Osteocyte (in vitro differentiated cells): Measurements from ENCODE around the gene RAP2B. TPM values are rescaled to one million over a fixed set of nuclear protein-coding genes. Genes with fewer than 3 reads are reported as not detected.

Experiments used
- DNase-seq: peaks from one replicate; pipeline ENCODE4 v3.0.0; 2021; ENCODE audit warnings: mixed read lengths; ENCODE audit not compliant: unreplicated experiment; ENCODE audit errors: extremely low spot score
- H3K27ac Mint-ChIP-seq: one replicate; pipeline ENCODE4 v1.8.0; 2021; ENCODE audit warnings: mild to moderate bottlenecking, mixed read lengths; ENCODE audit not compliant: unreplicated experiment
- H3K27me3 Mint-ChIP-seq: one replicate; pipeline ENCODE4 v1.8.0; 2021; ENCODE audit warnings: mixed read lengths; ENCODE audit not compliant: unreplicated experiment
- H3K36me3 Mint-ChIP-seq: one replicate; pipeline ENCODE4 v1.8.0; 2021; ENCODE audit warnings: mixed read lengths; ENCODE audit not compliant: unreplicated experiment
- H3K4me1 Mint-ChIP-seq: one replicate; pipeline ENCODE4 v1.8.0; 2021; ENCODE audit warnings: mixed read lengths; ENCODE audit not compliant: unreplicated experiment
- H3K4me3 Mint-ChIP-seq: one replicate; pipeline ENCODE4 v1.8.0; 2021; ENCODE audit warnings: mild to moderate bottlenecking, moderate library complexity, mixed read lengths; ENCODE audit not compliant: unreplicated experiment
- H3K9me3 Mint-ChIP-seq: one replicate; pipeline ENCODE4 v1.8.0; 2021; ENCODE audit warnings: mixed read lengths; ENCODE audit not compliant: unreplicated experiment
- CTCF ChIP-seq: fragments of 200-600 bp; sonication (generic); IDR thresholded peaks from 2 replicates; pipeline ENCODE4 v1.5.0; 2021; ENCODE audit warnings: antibody characterized with exemption, mild to moderate bottlenecking, moderate library complexity
- total RNA-seq: library from RNA; stranded (reverse); gene quantifications from 2 replicates; pipeline ENCODE4 v1.2.1, GENCODE V29; 2021

RAP2B gene
- total RNA-seq, 1 donor from 2014 or later: 15.9 TPM

DNA sequence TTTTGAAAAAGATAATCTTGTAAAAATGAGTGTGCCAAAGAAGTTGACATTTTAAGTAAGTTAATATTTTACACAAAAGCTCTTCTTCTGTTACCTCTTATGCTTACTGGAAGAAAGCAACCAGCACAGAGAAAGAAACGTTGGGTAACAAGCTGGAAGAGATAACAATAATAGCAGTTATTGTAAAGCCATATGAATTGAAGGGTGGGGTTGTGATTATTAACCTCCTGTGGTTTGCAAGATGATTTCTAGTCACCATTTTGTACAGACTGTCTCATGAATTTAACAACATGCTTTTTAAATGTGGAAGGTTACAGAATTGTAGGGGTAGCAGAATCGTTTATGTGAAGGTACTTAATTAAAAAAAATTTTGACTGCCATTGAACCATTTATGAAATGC lies 9.2 kb downstream of the RAP2B start:
- no peak for DNase-seq
- H3K4me3 Mint-ChIP-seq: no peak overlapping the region
- H3K4me1 Mint-ChIP-seq: peaks cover 41% of the 10 kb centered on the region
- no peak overlapping the region for H3K27ac Mint-ChIP-seq
- TF ChIP-seq CTCF: no peak
- peaks cover 10% of the 10 kb centered on the region for H3K36me3 Mint-ChIP-seq
- no peaks in the 10 kb centered on the region for H3K27me3 Mint-ChIP-seq
- peaks cover 5% of the 10 kb centered on the region for H3K9me3 Mint-ChIP-seq

- peaks cover 5% of the 10 kb centered on the region for H3K9me3 Mint-ChIP-seq
- H3K4me1 Mint-ChIP-seq: peaks cover 35% of the 10 kb centered on the region
- H3K4me3 Mint-ChIP-seq: no peak overlapping the region
- no peaks in the 10 kb centered on the region for H3K27me3 Mint-ChIP-seq
- TF ChIP-seq CTCF: no peak
- H3K36me3 Mint-ChIP-seq: peaks cover 10% of the 10 kb centered on the region
- DNase-seq: no peak
- no peak overlapping the region for H3K27ac Mint-ChIP-seq
Measured at GRCh38 chr3:153171918-153172317, 9.9 kb downstream of the RAP2B start.

- H3K4me1 Mint-ChIP-seq: peaks cover 25% of the 10 kb centered on the region
- no peak for TF ChIP-seq CTCF
- peaks cover 10% of the 10 kb centered on the region for H3K36me3 Mint-ChIP-seq
- DNase-seq: no peak
- no peak overlapping the region for H3K27ac Mint-ChIP-seq
- H3K9me3 Mint-ChIP-seq: peaks cover 5% of the 10 kb centered on the region
- H3K27me3 Mint-ChIP-seq: no peaks in the 10 kb centered on the region
- H3K4me3 Mint-ChIP-seq: no peak overlapping the region
Measured at GRCh38 chr3:153172796-153173757, 11.1 kb downstream of the RAP2B start.

GRCh38 chr3:153173758-153174516 lies 11.9 kb downstream of the RAP2B start:
- Mint-ChIP-seq H3K4me3 (no peak overlapping the region), H3K36me3 (peaks cover 10% of the 10 kb centered on the region), H3K4me1 (peaks cover 18% of the 10 kb centered on the region), H3K27me3 (no peaks in the 10 kb centered on the region), H3K27ac (no peak overlapping the region), H3K9me3 (peaks cover 5% of the 10 kb centered on the region)
- DNase-seq: no peak
- no peak for TF ChIP-seq CTCF

- Mint-ChIP-seq H3K27ac (no peak overlapping the region), H3K36me3 (peaks cover 10% of the 10 kb centered on the region), H3K4me1 (peaks cover 9% of the 10 kb centered on the region), H3K4me3 (no peak overlapping the region), H3K9me3 (peaks cover 5% of the 10 kb centered on the region), H3K27me3 (no peaks in the 10 kb centered on the region)
- DNase-seq: no peak
- no peak for TF ChIP-seq CTCF
Measured at GRCh38 chr3:153176197-153176596, 14.2 kb downstream of the RAP2B start.
